PC-9 (cell line): ENCODE measurements around the gene LIMS1. TPM values are rescaled to one million over a fixed set of nuclear protein-coding genes. Genes with fewer than 3 reads are reported as not detected.
A peak's percentile ranks its signal among the peaks of the same experiment; 100 is the strongest.
"Not testable (repeated sequence)": the region's sequence is repeated elsewhere in the genome, so short reads cannot be mapped to it uniquely, and the experiment has no call there.

Experiments
- BruUV-seq: library from RNA; stranded (reverse); fragments of 400-500 nt; replicated peaks from 2 replicates; lab custom pipeline; 2021; lab: Mats Ljungman, UMichigan
- CTCF ChIA-PET: fragments of 300-600 bp; sonication (Branson Sonifier 250); formaldehyde crosslinking; loops from one replicate; lab custom pipeline; 2022; ENCODE audit warnings: antibody characterized with exemption; lab: Charles Lee
- POLR2A ChIA-PET: fragments of 300-600 bp; sonication (Branson Sonifier 250); formaldehyde crosslinking; loops from one replicate; lab custom pipeline; 2022; ENCODE audit warnings: antibody characterized with exemption; ENCODE audit not compliant: unreplicated experiment; lab: Charles Lee
- DNase-seq, 2 experiments: peaks; one replicate each; pipeline versions ENCODE4 v3.0.0 to v3.0.0-alpha.2; 2015 to 2022; ENCODE audit warnings: mixed read lengths in 1 of 2
- H2AFZ ChIP-seq: fragments of 200-600 bp; sonication (generic); 2 replicates; pipeline ENCODE4 v1.8.1; 2017; ENCODE audit warnings: antibody characterized with exemption
- H3F3A ChIP-seq: fragments of 200-600 bp; sonication (generic); 2 replicates; pipeline ENCODE4 v1.8.1; 2017; ENCODE audit warnings: antibody characterized with exemption, mild to moderate bottlenecking, low read depth; ENCODE audit not compliant: insufficient read depth
- H3K27ac ChIP-seq: fragments of 200-600 bp; sonication (generic); 2 replicates; pipeline ENCODE4 v1.6.1; 2016; ENCODE audit warnings: mixed run types
- H3K27me3 ChIP-seq: fragments of 200-600 bp; sonication (generic); 2 replicates; pipeline ENCODE4 v1.6.1; 2016; ENCODE audit warnings: low read depth, mixed run types; ENCODE audit not compliant: insufficient read depth
- H3K36me3 ChIP-seq: fragments of 200-600 bp; sonication (generic); 2 replicates; pipeline ENCODE4 v1.6.1; 2016; ENCODE audit warnings: low read depth, mixed run types
- H3K4me1 ChIP-seq: fragments of 200-600 bp; sonication (generic); replicated peaks from 2 replicates; pipeline ENCODE4 v1.6.1; 2016; ENCODE audit warnings: mixed run types; ENCODE audit not compliant: insufficient read depth
- H3K4me2 ChIP-seq: fragments of 200-600 bp; sonication (generic); 2 replicates; pipeline ENCODE4 v1.6.1; 2017; ENCODE audit warnings: mixed run types
- H3K4me3 ChIP-seq: fragments of 200-600 bp; sonication (generic); 2 replicates; pipeline ENCODE4 v1.6.1; 2016; ENCODE audit warnings: mixed run types
- H3K79me2 ChIP-seq: fragments of 200-600 bp; sonication (generic); 2 replicates; pipeline ENCODE4 v1.6.1; 2017; ENCODE audit warnings: low read depth, mixed run types
- H3K9me2 ChIP-seq: fragments of 200-600 bp; sonication (generic); 2 replicates; pipeline ENCODE4 v1.8.1; 2017; ENCODE audit warnings: mild to moderate bottlenecking; ENCODE audit not compliant: insufficient read depth
- H3K9me3 ChIP-seq: fragments of 200-600 bp; sonication (generic); 2 replicates; pipeline ENCODE4 v1.8.1; 2016; ENCODE audit warnings: low read depth; ENCODE audit not compliant: insufficient read depth
- H4K20me1 ChIP-seq: fragments of 200-600 bp; sonication (generic); 2 replicates; pipeline ENCODE4 v1.8.1; 2017; ENCODE audit not compliant: insufficient read depth
- intact Hi-C: fragments of 100-400 bp; cut with micrococcal nuclease; formaldehyde crosslinking; loops from one replicate; pipeline ENCODE4 v1.10.0; 2022; ENCODE audit not compliant: unreplicated experiment
- total RNA-seq: library from RNA; stranded (reverse); gene quantifications from 2 replicates; pipeline ENCODE4 v1.2.3, GENCODE V29; 2021
- TF ChIP-seq, protein P1 (sequence below): fragments of 200-600 bp; sonication (generic); conservative IDR thresholded peaks from 2 replicates; pipeline ENCODE4 v1.6.1; 2017; ENCODE audit warnings: mixed run types, antibody characterized with exemption, mild to moderate bottlenecking, moderate library complexity

The LIMS1 gene
- total RNA-seq, 1 experiment from 2014 or later = 61.6 TPM

- CTCF ChIA-PET, BruUV-seq, H3K9me2 ChIP-seq, H3K9me3 ChIP-seq, H3K36me3 ChIP-seq, H2AFZ ChIP-seq, H4K20me1 ChIP-seq, H3K79me2 ChIP-seq, DNase-seq, intact Hi-C loops, POLR2A ChIA-PET, H3K4me3 ChIP-seq, H3K27me3 ChIP-seq: not testable (repeated sequence)
- Histone ChIP-seq H3K4me1 (peaks cover 25% of the 10 kb centered on the region), H3K4me2 (peak overlapping the region; percentile 75), H3K27ac (peak overlapping the region; percentile 82), H3F3A (peaks cover 11% of the 10 kb centered on the region; the same call in 1 of the 2 replicates)
These were observed 143.0 kb downstream of the LIMS1 start for GRCh38 chr2:108677239-108677744.

- H3K36me3 ChIP-seq, H3K27me3 ChIP-seq, H3K79me2 ChIP-seq, H3K9me2 ChIP-seq, intact Hi-C loops, BruUV-seq, H4K20me1 ChIP-seq, H3K9me3 ChIP-seq, CTCF ChIA-PET, POLR2A ChIA-PET: not testable (repeated sequence)
- peaks cover 11% of the 10 kb centered on the region; the same call in 1 of the 2 replicates for H3F3A ChIP-seq
- H2AFZ ChIP-seq = 0 out of 2 replicates have a peak overlapping the region, but pooled peaks have one; percentile 52
- peak overlapping the region; percentile 75 for H3K4me2 ChIP-seq
- H3K4me1 ChIP-seq = peaks cover 25% of the 10 kb centered on the region
- DNase-seq = peak; percentile 19 to 83
- peak overlapping the region; percentile 82 for H3K27ac ChIP-seq
- H3K4me3 ChIP-seq = peak overlapping the region; percentile 41; the same call in 1 of the 2 replicates
These were observed 144.0 kb downstream of the LIMS1 start for GRCh38 chr2:108678198-108678651.

DNA sequence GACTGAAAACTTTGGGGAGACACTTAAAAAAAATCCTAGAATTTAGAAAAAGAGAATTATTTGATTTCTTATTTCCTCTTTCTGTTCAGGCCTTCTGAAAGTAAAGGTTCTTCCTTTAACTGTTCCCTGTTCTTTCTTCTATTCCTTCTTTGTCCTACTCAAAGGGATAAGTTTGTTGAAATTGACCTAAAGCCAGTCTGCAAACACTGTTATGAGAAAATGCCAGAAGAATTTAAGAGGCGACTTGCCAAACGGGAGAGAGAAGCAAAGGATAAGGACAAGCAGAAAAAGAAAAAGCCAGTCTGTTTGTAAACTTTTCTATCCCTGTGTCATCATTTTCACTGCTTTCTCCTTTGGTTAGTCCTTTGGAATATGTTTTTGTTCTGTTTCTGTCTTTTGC lies 146.5 kb downstream of the LIMS1 start:
- H3K79me2 ChIP-seq, intact Hi-C loops, POLR2A ChIA-PET, H3K27me3 ChIP-seq, H3K9me3 ChIP-seq, DNase-seq, H4K20me1 ChIP-seq, BruUV-seq, H3K9me2 ChIP-seq, H2AFZ ChIP-seq, H3K4me3 ChIP-seq, H3K27ac ChIP-seq, CTCF ChIA-PET, H3K4me2 ChIP-seq, H3K36me3 ChIP-seq: not testable (repeated sequence)
- Histone ChIP-seq H3K4me1 (peaks cover 25% of the 10 kb centered on the region), H3F3A (peaks cover 11% of the 10 kb centered on the region; the same call in 1 of the 2 replicates)

- BruUV-seq, H3K27ac ChIP-seq, H3K36me3 ChIP-seq, H2AFZ ChIP-seq, H4K20me1 ChIP-seq, POLR2A ChIA-PET, H3K79me2 ChIP-seq, H3F3A ChIP-seq, H3K9me3 ChIP-seq, H3K9me2 ChIP-seq, H3K27me3 ChIP-seq, CTCF ChIA-PET, intact Hi-C loops, H3K4me3 ChIP-seq, H3K4me1 ChIP-seq, H3K4me2 ChIP-seq: not testable (repeated sequence)
- peak in 1 of 2 experiments; percentile 11 for DNase-seq
These were observed 154.8 kb downstream of the LIMS1 start for GRCh38 chr2:108688818-108689756.

DNA sequence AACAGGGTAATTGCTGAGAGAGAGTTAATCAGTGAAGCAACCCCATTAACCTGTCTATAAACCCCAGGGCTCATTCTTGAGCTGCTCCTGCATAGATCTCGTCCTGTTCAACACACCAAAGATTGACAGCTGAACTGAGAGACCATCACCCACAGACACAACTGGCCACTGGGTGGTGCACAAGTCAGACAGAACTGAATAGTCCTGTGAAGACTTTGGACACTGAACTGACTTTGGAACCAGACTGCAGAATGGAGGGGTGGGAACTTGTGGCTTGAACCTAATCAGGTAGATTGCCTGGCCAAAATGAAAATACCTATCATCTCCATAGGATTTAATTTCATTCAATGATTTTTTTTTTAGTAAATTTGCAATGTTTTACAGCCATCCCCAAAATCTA lies 155.7 kb downstream of the LIMS1 start:
- H3K36me3 ChIP-seq, H3K4me1 ChIP-seq, H3K4me3 ChIP-seq, H2AFZ ChIP-seq, H3K79me2 ChIP-seq, H4K20me1 ChIP-seq, H3F3A ChIP-seq, BruUV-seq, H3K27me3 ChIP-seq, POLR2A ChIA-PET, intact Hi-C loops, H3K9me3 ChIP-seq, DNase-seq, H3K9me2 ChIP-seq, H3K27ac ChIP-seq, CTCF ChIA-PET, H3K4me2 ChIP-seq: not testable (repeated sequence)
- TF ChIP-seq, protein P1, sequence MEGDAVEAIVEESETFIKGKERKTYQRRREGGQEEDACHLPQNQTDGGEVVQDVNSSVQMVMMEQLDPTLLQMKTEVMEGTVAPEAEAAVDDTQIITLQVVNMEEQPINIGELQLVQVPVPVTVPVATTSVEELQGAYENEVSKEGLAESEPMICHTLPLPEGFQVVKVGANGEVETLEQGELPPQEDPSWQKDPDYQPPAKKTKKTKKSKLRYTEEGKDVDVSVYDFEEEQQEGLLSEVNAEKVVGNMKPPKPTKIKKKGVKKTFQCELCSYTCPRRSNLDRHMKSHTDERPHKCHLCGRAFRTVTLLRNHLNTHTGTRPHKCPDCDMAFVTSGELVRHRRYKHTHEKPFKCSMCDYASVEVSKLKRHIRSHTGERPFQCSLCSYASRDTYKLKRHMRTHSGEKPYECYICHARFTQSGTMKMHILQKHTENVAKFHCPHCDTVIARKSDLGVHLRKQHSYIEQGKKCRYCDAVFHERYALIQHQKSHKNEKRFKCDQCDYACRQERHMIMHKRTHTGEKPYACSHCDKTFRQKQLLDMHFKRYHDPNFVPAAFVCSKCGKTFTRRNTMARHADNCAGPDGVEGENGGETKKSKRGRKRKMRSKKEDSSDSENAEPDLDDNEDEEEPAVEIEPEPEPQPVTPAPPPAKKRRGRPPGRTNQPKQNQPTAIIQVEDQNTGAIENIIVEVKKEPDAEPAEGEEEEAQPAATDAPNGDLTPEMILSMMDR = peak; percentile 25; the same call in 1 of the 2 replicates
